K562 (cell line): Measurements from ENCODE around the gene POLR3GL. TPM values are rescaled to one million over a fixed set of nuclear protein-coding genes. Genes with fewer than 3 reads are reported as not detected.

Experiments used
- BACH1 ChIP-seq: fragments of 200-800 bp; sonication (Bioruptor generic); IDR thresholded peaks from 2 replicates; pipeline ENCODE4 v1.6.1; 2016; ENCODE audit warnings: missing genetic modification characterization, missing compliant biosample characterization
- ESRRA ChIP-seq: fragments of 450-650 bp; IDR thresholded peaks from 2 replicates; pipeline ENCODE4 v1.6.1; 2014; ENCODE audit warnings: low read depth, mild to moderate bottlenecking, moderate library complexity, borderline replicate concordance
- ETV5 ChIP-seq: sonication (generic); formaldehyde crosslinking; IDR thresholded peaks from 2 replicates; pipeline ENCODE4 v1.4.0; 2020; ENCODE audit warnings: low read depth, mild to moderate bottlenecking, missing genetic modification reagents
- GABPA ChIP-seq: fragments of 200-800 bp; sonication (Bioruptor generic); conservative IDR thresholded peaks from 2 replicates; pipeline ENCODE4 v1.6.1; 2016; ENCODE audit warnings: low read depth, missing genetic modification characterization, missing compliant biosample characterization
- HCFC1 ChIP-seq: IDR thresholded peaks from 2 replicates; pipeline ENCODE4 v1.6.1; 2012; ENCODE audit warnings: low read depth, low read length, improper control_type of control experiment
- HDAC1 ChIP-seq, 2 experiments: fragments of 450-650 bp; IDR thresholded peaks; 2 replicates each; pipeline ENCODE4 v1.6.1; 2016 to 2017; ENCODE audit warnings: inconsistent platforms in 1 of 2, mild to moderate bottlenecking in 1 of 2, moderate library complexity in 1 of 2
- HOXB6 ChIP-seq: fragments of 250-450 bp; sonication (Bioruptor Pico); IDR thresholded peaks from 2 replicates; pipeline ENCODE4 v1.5.1; 2022; ENCODE audit warnings: mild to moderate bottlenecking, borderline replicate concordance
- KDM5B ChIP-seq: fragments of 200-600 bp; sonication (generic); IDR thresholded peaks from 2 replicates; pipeline ENCODE4 v1.6.1; 2012; ENCODE audit warnings: low read depth, mild to moderate bottlenecking, moderate library complexity, low read length, control low read depth, inconsistent platforms; ENCODE audit not compliant: insufficient replicate concordance
- LARP7 ChIP-seq: fragments of 450-650 bp; IDR thresholded peaks from 2 replicates; pipeline ENCODE4 v1.6.1; 2016
- PML ChIP-seq: IDR thresholded peaks from 2 replicates; pipeline ENCODE4 v1.6.1; 2012; ENCODE audit warnings: low read length, inconsistent platforms
- PRMT5 ChIP-seq: sonication (generic); formaldehyde crosslinking; IDR thresholded peaks from 2 replicates; pipeline ENCODE4 v1.5.0; 2020; ENCODE audit warnings: missing genetic modification reagents
- PRPF4 ChIP-seq: fragments of 200-400 bp; formaldehyde crosslinking; IDR thresholded peaks from one replicate; pipeline ENCODE4 v1.6.1; 2017; ENCODE audit warnings: low read length, low read depth, mild to moderate bottlenecking; ENCODE audit not compliant: insufficient read depth, poor library complexity, severe bottlenecking
- SP1 ChIP-seq: sonication (generic); formaldehyde crosslinking; IDR thresholded peaks from 2 replicates; pipeline ENCODE4 v1.8.1; 2022; ENCODE audit warnings: mild to moderate bottlenecking, missing genetic modification reagents
- SRSF9 ChIP-seq: fragments of 200-400 bp; formaldehyde crosslinking; IDR thresholded peaks from 2 replicates; pipeline ENCODE4 v1.6.1; 2017; ENCODE audit warnings: low read depth, low read length, borderline replicate concordance
- STAT5B ChIP-seq: fragments of 250-450 bp; sonication (Bioruptor Pico); IDR thresholded peaks from 2 replicates; pipeline ENCODE4 v1.8.0; 2021; ENCODE audit warnings: mild to moderate bottlenecking, inconsistent platforms
- USF2 ChIP-seq: sonication (generic); formaldehyde crosslinking; IDR thresholded peaks from 2 replicates; pipeline ENCODE4 v1.5.0; 2020; ENCODE audit warnings: missing genetic modification reagents
- ZNF174 ChIP-seq: fragments of 250-450 bp; sonication (Bioruptor Pico); IDR thresholded peaks from 2 replicates; pipeline ENCODE4 v1.4.0; 2020; ENCODE audit warnings: mild to moderate bottlenecking
- ZNF224 ChIP-seq: sonication (generic); formaldehyde crosslinking; IDR thresholded peaks from 2 replicates; pipeline ENCODE4 v1.8.0; 2022; ENCODE audit warnings: mild to moderate bottlenecking, missing genetic modification reagents
- ZNF695 ChIP-seq: fragments of 450-650 bp; formaldehyde crosslinking; IDR thresholded peaks from 2 replicates; pipeline ENCODE4 v1.4.0; 2020; ENCODE audit warnings: mild to moderate bottlenecking, moderate library complexity
- polyA plus RNA-seq, 8 experiments: library from polyadenylated mRNA; depleted of rRNA in 4 of 8; stranded (reverse) in 5 of 8; unstranded in 3 of 8; fragments of >200 nt; fragmentation: Nextera tagmentation in 2 of 8; fragmentation: Illumina TruSeq in 1 of 8; extraction: Ambion mirVana in 2 of 8; extraction: Trizol in 1 of 8; gene quantifications; 2 replicates each; pipeline versions ENCODE4 v1.2.1 to v1.2.3, GENCODE V29; 2011 to 2014; ENCODE audit warnings: inconsistent platforms in 1 of 8, missing spikeins in 1 of 8
- total RNA-seq, 7 experiments: library from RNA; depleted of rRNA in 6 of 7; stranded (reverse); fragments of >200 nt in 6 of 7; fragmentation: Illumina TruSeq in 2 of 7; extraction: Trizol in 2 of 7; gene quantifications; 2 replicates each; pipeline versions ENCODE4 v1.2.1 to v1.2.3, GENCODE V29; 2011 to 2021; ENCODE audit warnings: low replicate concordance in 1 of 7
- TF ChIP-seq, protein P1 (sequence below): sonication (generic); formaldehyde crosslinking; IDR thresholded peaks from 2 replicates; pipeline ENCODE4 v1.8.0; 2023; ENCODE audit warnings: missing genetic modification reagents, mild to moderate bottlenecking, borderline replicate concordance
- TF ChIP-seq, protein P2 (sequence below): sonication (generic); formaldehyde crosslinking; IDR thresholded peaks from 2 replicates; pipeline ENCODE4 v1.8.1; 2023; ENCODE audit warnings: mild to moderate bottlenecking, missing genetic modification reagents

The POLR3GL gene
- total and polyA plus RNA-seq, 9 of the 15 experiments (the other 6 are each of a cell fraction or from before 2014, with no cell fraction given), result 14.6 to 48.4 (median 38.2) TPM

DNA sequence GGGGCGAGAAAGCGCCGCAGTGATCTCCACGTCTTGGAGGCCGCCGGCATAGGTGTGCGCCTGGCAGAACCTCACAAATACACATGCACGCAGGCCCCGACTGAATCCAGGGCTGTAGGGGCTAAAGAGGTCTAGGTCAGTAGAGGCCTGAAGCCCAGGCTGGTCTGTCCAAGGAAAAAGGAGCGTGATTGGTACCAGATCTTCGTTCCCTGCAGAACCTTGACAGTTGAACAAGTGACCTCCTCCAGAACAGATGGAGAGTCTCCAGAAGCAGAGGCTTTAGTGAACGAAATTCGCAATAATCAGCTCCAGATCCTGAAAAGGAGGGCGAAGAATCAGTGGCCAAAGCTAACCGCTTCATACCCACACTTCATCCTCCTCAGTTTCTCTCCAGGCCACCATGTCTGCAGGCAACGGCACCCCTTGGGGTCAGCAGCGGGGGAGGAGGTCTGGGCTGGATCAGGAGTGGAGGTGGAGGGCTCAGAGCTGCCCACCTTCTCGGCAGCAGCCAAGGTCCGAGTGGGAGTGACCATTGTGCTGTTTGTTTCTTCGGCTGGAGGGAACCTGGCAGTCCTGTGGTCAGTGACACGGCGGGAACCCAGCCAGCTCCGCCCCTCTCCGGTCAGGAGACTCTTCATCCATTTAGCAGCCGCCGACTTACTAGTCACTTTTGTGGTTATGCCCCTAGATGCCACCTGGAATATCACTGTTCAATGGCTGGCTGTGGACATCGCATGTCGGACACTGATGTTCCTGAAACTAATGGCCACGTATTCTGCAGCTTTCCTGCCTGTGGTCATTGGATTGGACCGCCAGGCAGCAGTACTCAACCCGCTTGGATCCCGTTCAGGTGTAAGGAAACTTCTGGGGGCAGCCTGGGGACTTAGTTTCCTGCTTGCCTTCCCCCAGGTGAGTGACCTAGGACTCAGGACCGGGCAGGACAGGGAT, 45.2 kb upstream of the POLR3GL start (continued):
- TF ChIP-seq, protein P1, sequence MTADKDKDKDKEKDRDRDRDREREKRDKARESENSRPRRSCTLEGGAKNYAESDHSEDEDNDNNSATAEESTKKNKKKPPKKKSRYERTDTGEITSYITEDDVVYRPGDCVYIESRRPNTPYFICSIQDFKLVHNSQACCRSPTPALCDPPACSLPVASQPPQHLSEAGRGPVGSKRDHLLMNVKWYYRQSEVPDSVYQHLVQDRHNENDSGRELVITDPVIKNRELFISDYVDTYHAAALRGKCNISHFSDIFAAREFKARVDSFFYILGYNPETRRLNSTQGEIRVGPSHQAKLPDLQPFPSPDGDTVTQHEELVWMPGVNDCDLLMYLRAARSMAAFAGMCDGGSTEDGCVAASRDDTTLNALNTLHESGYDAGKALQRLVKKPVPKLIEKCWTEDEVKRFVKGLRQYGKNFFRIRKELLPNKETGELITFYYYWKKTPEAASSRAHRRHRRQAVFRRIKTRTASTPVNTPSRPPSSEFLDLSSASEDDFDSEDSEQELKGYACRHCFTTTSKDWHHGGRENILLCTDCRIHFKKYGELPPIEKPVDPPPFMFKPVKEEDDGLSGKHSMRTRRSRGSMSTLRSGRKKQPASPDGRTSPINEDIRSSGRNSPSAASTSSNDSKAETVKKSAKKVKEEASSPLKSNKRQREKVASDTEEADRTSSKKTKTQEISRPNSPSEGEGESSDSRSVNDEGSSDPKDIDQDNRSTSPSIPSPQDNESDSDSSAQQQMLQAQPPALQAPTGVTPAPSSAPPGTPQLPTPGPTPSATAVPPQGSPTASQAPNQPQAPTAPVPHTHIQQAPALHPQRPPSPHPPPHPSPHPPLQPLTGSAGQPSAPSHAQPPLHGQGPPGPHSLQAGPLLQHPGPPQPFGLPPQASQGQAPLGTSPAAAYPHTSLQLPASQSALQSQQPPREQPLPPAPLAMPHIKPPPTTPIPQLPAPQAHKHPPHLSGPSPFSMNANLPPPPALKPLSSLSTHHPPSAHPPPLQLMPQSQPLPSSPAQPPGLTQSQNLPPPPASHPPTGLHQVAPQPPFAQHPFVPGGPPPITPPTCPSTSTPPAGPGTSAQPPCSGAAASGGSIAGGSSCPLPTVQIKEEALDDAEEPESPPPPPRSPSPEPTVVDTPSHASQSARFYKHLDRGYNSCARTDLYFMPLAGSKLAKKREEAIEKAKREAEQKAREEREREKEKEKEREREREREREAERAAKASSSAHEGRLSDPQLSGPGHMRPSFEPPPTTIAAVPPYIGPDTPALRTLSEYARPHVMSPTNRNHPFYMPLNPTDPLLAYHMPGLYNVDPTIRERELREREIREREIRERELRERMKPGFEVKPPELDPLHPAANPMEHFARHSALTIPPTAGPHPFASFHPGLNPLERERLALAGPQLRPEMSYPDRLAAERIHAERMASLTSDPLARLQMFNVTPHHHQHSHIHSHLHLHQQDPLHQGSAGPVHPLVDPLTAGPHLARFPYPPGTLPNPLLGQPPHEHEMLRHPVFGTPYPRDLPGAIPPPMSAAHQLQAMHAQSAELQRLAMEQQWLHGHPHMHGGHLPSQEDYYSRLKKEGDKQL, result no peak; the same call in 1 of the 2 replicates
- TF ChIP-seq SP1 (no peak; the same call in none of the 2 replicates), STAT5B (CRISPR knock-in tag) (no peak), HCFC1 (no peak), PRPF4 (no peak), PRMT5 (no peak), HDAC1 (IDR thresholded peaks at IDR 0.05) (peak in 1 of 2 experiments; percentile 48; a peak in 1 of 4 replicates), LARP7 (no peak), ESRRA (peak; percentile 59; the same call in 1 of the 2 replicates), PML (no peak), SRSF9 (no peak), KDM5B (peak; percentile 35), ZNF695 (CRISPR knock-in tag) (no peak), BACH1 (tag) (no peak), HOXB6 (CRISPR knock-in tag) (no peak), ETV5 (no peak), ZNF224 (CRISPR knock-in tag) (no peak), GABPA (tag) (no peak), ZNF174 (CRISPR knock-in tag) (no peak), USF2 (CRISPR knock-in tag) (no peak)
- TF ChIP-seq, protein P2, sequence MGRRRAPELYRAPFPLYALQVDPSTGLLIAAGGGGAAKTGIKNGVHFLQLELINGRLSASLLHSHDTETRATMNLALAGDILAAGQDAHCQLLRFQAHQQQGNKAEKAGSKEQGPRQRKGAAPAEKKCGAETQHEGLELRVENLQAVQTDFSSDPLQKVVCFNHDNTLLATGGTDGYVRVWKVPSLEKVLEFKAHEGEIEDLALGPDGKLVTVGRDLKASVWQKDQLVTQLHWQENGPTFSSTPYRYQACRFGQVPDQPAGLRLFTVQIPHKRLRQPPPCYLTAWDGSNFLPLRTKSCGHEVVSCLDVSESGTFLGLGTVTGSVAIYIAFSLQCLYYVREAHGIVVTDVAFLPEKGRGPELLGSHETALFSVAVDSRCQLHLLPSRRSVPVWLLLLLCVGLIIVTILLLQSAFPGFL (CRISPR knock-in tag), result peak; percentile 86; the same call in 1 of the 2 replicates
